Fibroblast of lung (primary cell): Measurements from ENCODE around the gene RNF150.

ENCODE experiments used
- CTCF ChIP-seq, 2 donors: IDR thresholded peaks in 1 of 2; conservative IDR thresholded peaks in 1 of 2; 1 replicate in 1 of 2; 2 replicates in 1 of 2; pipeline ENCODE4 v1.5.1; 2011 to 2012; ENCODE audit warnings: low read length in 2 of 2, control low read depth in 1 of 2, inconsistent platforms in 1 of 2, low read depth in 1 of 2, mild to moderate bottlenecking in 1 of 2
- EZH2 ChIP-seq: IDR thresholded peaks from 2 replicates; pipeline ENCODE4 v1.5.1; 2012; ENCODE audit warnings: low read length, control low read depth, mild to moderate bottlenecking; ENCODE audit errors: missing control alignments

GRCh38 chr4:141132709-141133145 is 542 bp downstream of the RNF150 start:
- no peak for TF ChIP-seq CTCF (conservative IDR thresholded peaks at IDR 0.05 in 1 of 2, IDR thresholded peaks at IDR 0.05 in 1 of 2; ENCODE audit: low read depth in 1 of 2, low read length in 2 of 2)
- no peak for TF ChIP-seq EZH2
